Measurements from ENCODE around the gene PELI2. TPM values are rescaled to one million over a fixed set of nuclear protein-coding genes. Genes with fewer than 3 reads are reported as not detected.

Gene PELI2
- total RNA-seq, 2 experiments from 2014 or later = 2.7 to 3.4 TPM

GRCh38 chr14:56237398-56237797, 119.2 kb downstream of the PELI2 start:
- intact Hi-C loops (cut with micrococcal nuclease) = no loop called here

GRCh38 chr14:56241461-56241860, 123.2 kb downstream of the PELI2 start:
- intact Hi-C loops (cut with micrococcal nuclease) = no loop called here
- ChIA-PET CTCF (no interaction called here), POLR2A (no interaction called here)
- Mint-ChIP-seq H3K9me3 (no peaks in the 10 kb centered on the region), H3K36me3 (ENCODE audit: low read depth) (peaks cover 2% of the 10 kb centered on the region), H3K4me3 (no peak overlapping the region), H3K4me1 (ENCODE audit: low read depth) (peaks cover 3% of the 10 kb centered on the region), H3K27ac (no peak overlapping the region), H3K27me3 (no peaks in the 10 kb centered on the region)
- DNase-seq (no peak), ATAC-seq (no peak)
- TF ChIP-seq CTCF (IDR thresholded peaks at IDR 0.05) = no peak

More at GRCh38 chr14:56237398-56237797, 119.2 kb downstream of the PELI2 start:
- Mint-ChIP-seq H3K4me1 (ENCODE audit: low read depth) (peaks cover 3% of the 10 kb centered on the region), H3K4me3 (no peak overlapping the region), H3K27me3 (no peaks in the 10 kb centered on the region), H3K9me3 (no peaks in the 10 kb centered on the region), H3K36me3 (ENCODE audit: low read depth) (peaks cover 2% of the 10 kb centered on the region), H3K27ac (no peak overlapping the region)
- ATAC-seq (no peak), DNase-seq (no peak)
- no peak for TF ChIP-seq CTCF (IDR thresholded peaks at IDR 0.05)
- CTCF ChIA-PET = no interaction called here
- POLR2A ChIA-PET = interaction anchor here (1.6 kb wide), 1 partner anchor 15 kb away, joined by 3 read pairs; no protein-coding TSS in a partner anchor

- no peak overlapping the region for H3K27ac Mint-ChIP-seq
- H3K4me3 Mint-ChIP-seq = no peak overlapping the region
- H3K9me3 Mint-ChIP-seq = no peaks in the 10 kb centered on the region
- DNase-seq = no peak
- H3K36me3 Mint-ChIP-seq (ENCODE audit: low read depth) = peaks cover 2% of the 10 kb centered on the region
- no peaks in the 10 kb centered on the region for H3K27me3 Mint-ChIP-seq
- no peak for TF ChIP-seq CTCF (IDR thresholded peaks at IDR 0.05)
- ATAC-seq = no peak
- POLR2A ChIA-PET = no interaction called here
- H3K4me1 Mint-ChIP-seq (ENCODE audit: low read depth) = no peaks in the 10 kb centered on the region
- intact Hi-C loops (cut with micrococcal nuclease) = no loop called here
- CTCF ChIA-PET = no interaction called here
Observed at GRCh38 chr14:56243110-56243509, 124.9 kb downstream of the PELI2 start.

GRCh38 chr14:56244138-56244789, 126.1 kb downstream of the PELI2 start:
- no peaks in the 10 kb centered on the region for H3K9me3 Mint-ChIP-seq
- no peak for TF ChIP-seq CTCF (IDR thresholded peaks at IDR 0.05)
- intact Hi-C loops (cut with micrococcal nuclease) = no loop called here
- no peak overlapping the region for H3K4me3 Mint-ChIP-seq
- peaks cover 2% of the 10 kb centered on the region for H3K36me3 Mint-ChIP-seq (ENCODE audit: low read depth)
- ChIA-PET CTCF (no interaction called here), POLR2A (no interaction called here)
- no peaks in the 10 kb centered on the region for H3K27me3 Mint-ChIP-seq
- no peaks in the 10 kb centered on the region for H3K4me1 Mint-ChIP-seq (ENCODE audit: low read depth)
- no peak overlapping the region for H3K27ac Mint-ChIP-seq
- ATAC-seq (no peak), DNase-seq (no peak)

GRCh38 chr14:56247495-56248200, 129.4 kb downstream of the PELI2 start:
- ATAC-seq = no peak
- H3K27ac Mint-ChIP-seq = no peak overlapping the region
- intact Hi-C loops (cut with micrococcal nuclease) = no loop called here
- H3K27me3 Mint-ChIP-seq = no peaks in the 10 kb centered on the region
- TF ChIP-seq CTCF (IDR thresholded peaks at IDR 0.05) = no peak
- H3K36me3 Mint-ChIP-seq (ENCODE audit: low read depth) = peaks cover 2% of the 10 kb centered on the region
- ChIA-PET CTCF (no interaction called here), POLR2A (no interaction called here)
- no peak overlapping the region for H3K4me3 Mint-ChIP-seq
- H3K4me1 Mint-ChIP-seq (ENCODE audit: low read depth) = no peaks in the 10 kb centered on the region
- no peak for DNase-seq
- peaks cover 1% of the 10 kb centered on the region for H3K9me3 Mint-ChIP-seq
